Keratinocyte (primary cell): ENCODE results near the gene SLC6A7. TPM values are rescaled to one million over a fixed set of nuclear protein-coding genes. Genes with fewer than 3 reads are reported as not detected.

Experiments used
- DNase-seq: peaks from one replicate; pipeline ENCODE4 v3.0.0-alpha.2; 2011; ENCODE audit warnings: low read depth, missing footprints, low spot score
- FAIRE-seq: peaks from 2 replicates; lab custom pipeline; 2011; peaks lifted over from hg19 to GRCh38; lab: Jason Lieb, UNC
- H2AFZ ChIP-seq: 2 replicates; pipeline ENCODE4 v1.6.0; 2012; ENCODE audit warnings: low read length, control low read depth, inconsistent platforms; ENCODE audit not compliant: control insufficient read depth
- H3K27ac ChIP-seq: 2 replicates; pipeline ENCODE4 v1.5.1; 2011; ENCODE audit warnings: low read length; ENCODE audit not compliant: control insufficient read depth, insufficient read depth
- H3K27me3 ChIP-seq: 3 replicates; pipeline ENCODE4 v1.6.0; 2011; ENCODE audit warnings: low read length; ENCODE audit not compliant: control insufficient read depth, insufficient read depth; ENCODE audit errors: extremely low read depth
- H3K36me3 ChIP-seq, 2 experiments: 2 replicates in 1 of 2; 3 replicates in 1 of 2; pipeline ENCODE4 v1.5.1; 2011; ENCODE audit warnings: low read length in 2 of 2, mild to moderate bottlenecking in 1 of 2; ENCODE audit not compliant: control insufficient read depth in 2 of 2, insufficient read depth in 2 of 2; ENCODE audit errors: extremely low read depth in 1 of 2
- H3K4me1 ChIP-seq: 3 replicates; pipeline ENCODE4 v1.5.1; 2011; ENCODE audit warnings: low read length; ENCODE audit not compliant: control insufficient read depth, insufficient read depth; ENCODE audit errors: extremely low read depth
- H3K4me2 ChIP-seq: 3 replicates; pipeline ENCODE4 v1.6.0; 2011; ENCODE audit warnings: low read depth, low read length; ENCODE audit not compliant: control insufficient read depth, insufficient read depth; ENCODE audit errors: extremely low read depth
- H3K4me3 ChIP-seq, 3 experiments: fragments of 200-600 bp in 1 of 3; sonication (generic) in 1 of 3; 2 replicates in 2 of 3; 3 replicates in 1 of 3; pipeline ENCODE4 v1.5.1; 2011 to 2016; ENCODE audit warnings: low read length in 3 of 3, mild to moderate bottlenecking in 3 of 3, control low read depth in 2 of 3, inconsistent platforms in 1 of 3, low read depth in 1 of 3, mixed read lengths in 1 of 3, mixed run types in 1 of 3, moderate library complexity in 1 of 3; ENCODE audit not compliant: control insufficient read depth in 2 of 3, insufficient read depth in 2 of 3; ENCODE audit errors: extremely low read depth in 1 of 3
- H3K79me2 ChIP-seq: 2 replicates; pipeline ENCODE4 v1.6.0; 2012; ENCODE audit warnings: low read length; ENCODE audit not compliant: control insufficient read depth, insufficient read depth
- H3K9ac ChIP-seq: 3 replicates; pipeline ENCODE4 v1.6.0; 2011; ENCODE audit warnings: low read length; ENCODE audit not compliant: control insufficient read depth, insufficient read depth; ENCODE audit errors: extremely low read depth
- H3K9me1 ChIP-seq: 3 replicates; pipeline ENCODE4 v1.6.0; 2011; ENCODE audit warnings: low read length; ENCODE audit not compliant: control insufficient read depth, insufficient read depth; ENCODE audit errors: extremely low read depth
- H3K9me3 ChIP-seq: 2 replicates; pipeline ENCODE4 v1.5.1; 2012; ENCODE audit warnings: low read depth, low read length; ENCODE audit not compliant: control insufficient read depth
- H4K20me1 ChIP-seq: 3 replicates; pipeline ENCODE4 v1.6.0; 2011; ENCODE audit warnings: low read length; ENCODE audit not compliant: control insufficient read depth, insufficient read depth; ENCODE audit errors: extremely low read depth
- EZH2 ChIP-seq: IDR thresholded peaks from one replicate; pipeline ENCODE4 v1.6.1; 2012; ENCODE audit warnings: inconsistent platforms, mild to moderate bottlenecking, low read length, moderate library complexity
- dilution Hi-C: fragments of 300-500 bp; cut with MboI; formaldehyde crosslinking; loops from one replicate; pipeline ENCODE4 v1.7.0; 2020; ENCODE audit warnings: low sequenced_read_pairs; ENCODE audit not compliant: extremely low pct_ligation_motif_present
- polyA plus RNA-seq, 5 experiments: library from polyadenylated mRNA; depleted of rRNA in 3 of 5; stranded (reverse) in 3 of 5; stranded (forward) in 1 of 5; unstranded in 1 of 5; fragments of >200 nt; gene quantifications; 1 replicate in 1 of 5; 2 replicates in 3 of 5; 3 replicates in 1 of 5; pipeline versions ENCODE4 v1.2.1 to v1.2.3, GENCODE V29; 2011 to 2012; ENCODE audit warnings: missing spikeins in 2 of 5, low read depth in 1 of 5, low replicate concordance in 1 of 5
- TF ChIP-seq, protein P1 (sequence below), 3 experiments: IDR thresholded peaks in 1 of 3; conservative IDR thresholded peaks in 1 of 3; optimal IDR thresholded peaks in 1 of 3; 2 replicates in 2 of 3; 3 replicates in 1 of 3; pipeline versions ENCODE3 to v1.5.1; 2011; ENCODE audit warnings: low read length in 3 of 3, mild to moderate bottlenecking in 3 of 3, moderate library complexity in 2 of 3, control low read depth in 1 of 3, inconsistent platforms in 1 of 3; ENCODE audit not compliant: insufficient read depth in 2 of 3; ENCODE audit errors: extremely low read depth in 1 of 3

The SLC6A7 gene
- polyA plus RNA-seq, 1 donor (not counting 4 experiments of a cell fraction or from before 2014, with no cell fraction given) = not detected

DNA sequence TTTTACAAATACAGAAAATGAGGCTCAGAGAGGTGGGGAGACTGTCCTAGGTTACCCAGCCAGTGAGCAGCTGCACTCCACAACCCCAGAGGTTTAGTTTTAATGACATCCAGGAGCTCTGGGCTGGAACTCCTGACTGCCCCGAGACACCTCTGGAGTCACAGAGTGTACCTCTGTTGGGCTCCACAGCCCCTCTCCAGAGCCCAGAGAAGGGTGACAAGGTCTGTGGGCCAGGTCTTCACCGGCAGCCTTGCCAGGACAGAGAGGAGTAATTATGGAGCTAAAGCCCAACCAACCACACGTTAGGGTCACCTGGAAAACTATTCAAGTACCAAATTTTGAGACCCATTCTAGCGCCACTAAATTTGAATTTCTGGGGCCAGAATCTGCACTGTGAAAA is 12.1 kb upstream of the SLC6A7 start:
- TF ChIP-seq, protein P1, sequence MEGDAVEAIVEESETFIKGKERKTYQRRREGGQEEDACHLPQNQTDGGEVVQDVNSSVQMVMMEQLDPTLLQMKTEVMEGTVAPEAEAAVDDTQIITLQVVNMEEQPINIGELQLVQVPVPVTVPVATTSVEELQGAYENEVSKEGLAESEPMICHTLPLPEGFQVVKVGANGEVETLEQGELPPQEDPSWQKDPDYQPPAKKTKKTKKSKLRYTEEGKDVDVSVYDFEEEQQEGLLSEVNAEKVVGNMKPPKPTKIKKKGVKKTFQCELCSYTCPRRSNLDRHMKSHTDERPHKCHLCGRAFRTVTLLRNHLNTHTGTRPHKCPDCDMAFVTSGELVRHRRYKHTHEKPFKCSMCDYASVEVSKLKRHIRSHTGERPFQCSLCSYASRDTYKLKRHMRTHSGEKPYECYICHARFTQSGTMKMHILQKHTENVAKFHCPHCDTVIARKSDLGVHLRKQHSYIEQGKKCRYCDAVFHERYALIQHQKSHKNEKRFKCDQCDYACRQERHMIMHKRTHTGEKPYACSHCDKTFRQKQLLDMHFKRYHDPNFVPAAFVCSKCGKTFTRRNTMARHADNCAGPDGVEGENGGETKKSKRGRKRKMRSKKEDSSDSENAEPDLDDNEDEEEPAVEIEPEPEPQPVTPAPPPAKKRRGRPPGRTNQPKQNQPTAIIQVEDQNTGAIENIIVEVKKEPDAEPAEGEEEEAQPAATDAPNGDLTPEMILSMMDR (optimal IDR thresholded peaks at IDR 0.05 in 1 of 3, IDR thresholded peaks at IDR 0.05 in 1 of 3, conservative IDR thresholded peaks at IDR 0.05 in 1 of 3; ENCODE audit: extremely low read depth in 1 of 3, insufficient read depth in 2 of 3, low read length in 3 of 3) = no peak
- no peak for TF ChIP-seq EZH2
- DNase-seq = no peak

DNA sequence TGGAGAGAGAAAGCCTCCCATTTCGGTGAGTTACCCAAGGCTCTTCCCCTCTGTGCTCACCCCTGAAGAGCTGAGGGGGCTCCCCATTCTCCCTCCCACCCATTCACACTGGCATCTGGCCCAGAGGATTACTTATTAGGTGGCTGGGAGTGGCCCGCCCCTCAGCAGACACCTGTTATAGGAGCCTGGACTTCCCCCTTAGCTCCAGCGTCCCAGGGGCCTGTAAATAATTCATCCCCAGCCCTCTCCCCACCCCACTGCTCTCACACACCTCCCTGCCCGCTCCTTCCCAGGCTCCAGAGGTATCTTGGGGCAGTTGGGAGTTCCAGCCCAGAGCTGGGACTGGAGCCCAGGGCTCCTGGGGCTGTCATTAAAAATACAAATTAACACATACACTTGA is 11.6 kb upstream of the SLC6A7 start:
- Histone ChIP-seq H3K9ac (no peak overlapping the region), H3K27ac (no peak overlapping the region), H3K9me3 (no peaks in the 10 kb centered on the region), H3K27me3 (peaks cover 7% of the 10 kb centered on the region), H3K36me3 (no peaks in the 10 kb centered on the region), H3K79me2 (no peaks in the 10 kb centered on the region), H3K4me1 (no peaks in the 10 kb centered on the region), H4K20me1 (no peaks in the 10 kb centered on the region), H3K4me3 (no peak overlapping the region), H3K9me1 (no peaks in the 10 kb centered on the region), H2AFZ (no peak overlapping the region), H3K4me2 (no peak overlapping the region)
- no peak for DNase-seq
- dilution Hi-C loops = no loop called here
- TF ChIP-seq EZH2 = no peak
- TF ChIP-seq, protein P1 (optimal IDR thresholded peaks at IDR 0.05 in 1 of 3, IDR thresholded peaks at IDR 0.05 in 1 of 3, conservative IDR thresholded peaks at IDR 0.05 in 1 of 3; ENCODE audit: extremely low read depth in 1 of 3, insufficient read depth in 2 of 3, low read length in 3 of 3) = no peak
- FAIRE-seq = no peak

More for the DNA sequence above, 12.1 kb upstream of the SLC6A7 start:
- Histone ChIP-seq H3K4me3 (no peak overlapping the region), H3K9me3 (no peaks in the 10 kb centered on the region), H4K20me1 (no peaks in the 10 kb centered on the region), H3K27ac (no peak overlapping the region), H3K36me3 (no peaks in the 10 kb centered on the region), H3K79me2 (no peaks in the 10 kb centered on the region), H3K27me3 (peaks cover 7% of the 10 kb centered on the region), H3K4me1 (no peaks in the 10 kb centered on the region), H3K9ac (no peak overlapping the region), H3K9me1 (no peaks in the 10 kb centered on the region), H2AFZ (no peak overlapping the region), H3K4me2 (no peak overlapping the region)
- dilution Hi-C loops = no loop called here
- no peak for FAIRE-seq
